GM18517 (cell line): ENCODE data around the gene HEPN1.

Experiments
- ATAC-seq: cut with Tn5 transposase; IDR thresholded peaks from one replicate; pipeline ENCODE4 v1.9.1; 2021; ENCODE audit warnings: mild to moderate bottlenecking, moderate library complexity; ENCODE audit not compliant: unreplicated experiment

HEPN1 gene

GRCh38 chr11:124884340-124884739 lies 34.7 kb upstream of the HEPN1 start:
- ATAC-seq = no peak

- ATAC-seq = no peak
These were observed 34.1 kb upstream of the HEPN1 start for GRCh38 chr11:124884869-124885479.

- no peak for ATAC-seq
These were observed 32.6 kb upstream of the HEPN1 start for GRCh38 chr11:124886476-124886875.

- no peak for ATAC-seq
These were observed 31.9 kb upstream of the HEPN1 start for GRCh38 chr11:124886978-124887666.

GRCh38 chr11:124887667-124888013 lies 31.4 kb upstream of the HEPN1 start:
- ATAC-seq = no peak

GRCh38 chr11:124889191-124890091 lies 29.6 kb upstream of the HEPN1 start:
- ATAC-seq = no peak

- ATAC-seq = no peak
These were observed 28.9 kb upstream of the HEPN1 start for GRCh38 chr11:124890151-124890550.

GRCh38 chr11:124890683-124891372 lies 28.2 kb upstream of the HEPN1 start:
- ATAC-seq = no peak

GRCh38 chr11:124891373-124891861 lies 27.6 kb upstream of the HEPN1 start:
- no peak for ATAC-seq

- no peak for ATAC-seq
These were observed 26.9 kb upstream of the HEPN1 start for GRCh38 chr11:124892146-124892545.

- ATAC-seq = no peak
These were observed 26.1 kb upstream of the HEPN1 start for GRCh38 chr11:124892750-124893454.

- ATAC-seq = no peak
These were observed 25.2 kb upstream of the HEPN1 start for GRCh38 chr11:124893781-124894401.

- no peak for ATAC-seq
These were observed 24.2 kb upstream of the HEPN1 start for GRCh38 chr11:124894606-124895430.

- no peak for ATAC-seq
These were observed 23.5 kb upstream of the HEPN1 start for GRCh38 chr11:124895471-124895971.

- ATAC-seq = no peak
These were observed 22.8 kb upstream of the HEPN1 start for GRCh38 chr11:124896071-124896750.

- no peak for ATAC-seq
These were observed 22.1 kb upstream of the HEPN1 start for GRCh38 chr11:124896821-124897391.

GRCh38 chr11:124897674-124898262 lies 21.3 kb upstream of the HEPN1 start, which contains the start of gene ROBO4:
ROBO4 (minus strand) TSS chr11:124897865; CDS start chr11:124897795, 70 bp downstream.
- ATAC-seq = no peak
